A549 (cell line): Measurements from ENCODE around the gene STRIP2. TPM values are rescaled to one million over a fixed set of nuclear protein-coding genes. Genes with fewer than 3 reads are reported as not detected.

Experiments used
- ATAC-seq, 2 experiments: fragments of 200-7000 bp in 1 of 2; fragments of >200 bp in 1 of 2; cut with Nextera tagmentation in 1 of 2; cut with Tn5 transposase in 1 of 2; 3 replicates each; pipeline versions ENCODE4 v1.8.0 to v1.9.1; 2018 to 2020; ENCODE audit warnings: mild to moderate bottlenecking in 1 of 2, moderate library complexity in 1 of 2
- CTCF ChIA-PET: fragments of 300-600 bp; sonication (Branson Sonifier 250); formaldehyde crosslinking; extraction: SDS; loops from one replicate; lab custom pipeline; 2021; ENCODE audit warnings: antibody characterized with exemption, inconsistent platforms; lab: Yijun Ruan, JAX
- POLR2A ChIA-PET: fragments of 350-600 bp; formaldehyde crosslinking; extraction: SDS; loops from one replicate; lab custom pipeline; 2021; ENCODE audit warnings: antibody characterized with exemption, inconsistent platforms; lab: Yijun Ruan, JAX
- DNase-seq, 2 experiments: peaks; one replicate each; pipeline versions ENCODE4 v3.0.0 to v3.0.0-alpha.2; 2011 to 2016; ENCODE audit warnings: low read depth in 1 of 2, low spot score in 1 of 2
- FAIRE-seq: peaks from 2 replicates; lab custom pipeline; 2011; peaks lifted over from hg19 to GRCh38; lab: Jason Lieb, UNC
- H3K27ac ChIP-seq, 2 experiments: fragments of >200 bp; sonication (Bioruptor Twin); formaldehyde crosslinking; 3 replicates each; pipeline ENCODE4 v1.5.1; 2016 to 2017
- H3K4me1 ChIP-seq: fragments of >200 bp; sonication (Bioruptor Twin); formaldehyde crosslinking; 3 replicates; pipeline ENCODE4 v1.6.1; 2016
- H3K4me2 ChIP-seq: fragments of >200 bp; sonication (Bioruptor Twin); formaldehyde crosslinking; 3 replicates; pipeline ENCODE4 v1.6.1; 2016
- H3K4me3 ChIP-seq: fragments of >200 bp; sonication (Bioruptor Twin); formaldehyde crosslinking; 3 replicates; pipeline ENCODE4 v1.5.1; 2016
- H3K9me3 ChIP-seq: fragments of >200 bp; sonication (Bioruptor Twin); formaldehyde crosslinking; 3 replicates; pipeline ENCODE4 v1.6.1; 2016
- BCL3 ChIP-seq: fragments of >200 bp; sonication (Bioruptor Twin); formaldehyde crosslinking; IDR thresholded peaks from 3 replicates; pipeline ENCODE4 v1.6.1; 2016
- CHD2 ChIP-seq: fragments of 150-350 bp; IDR thresholded peaks from 2 replicates; pipeline ENCODE4 v1.6.1; 2014; ENCODE audit warnings: low read length; ENCODE audit not compliant: partially characterized antibody
- CHD4 ChIP-seq: fragments of 200-600 bp; sonication (generic); IDR thresholded peaks from 2 replicates; pipeline ENCODE4 v1.6.1; 2016; ENCODE audit warnings: antibody characterized with exemption, mild to moderate bottlenecking, borderline replicate concordance
- E2F6 ChIP-seq: IDR thresholded peaks from 2 replicates; pipeline ENCODE4 v1.6.1; 2012; ENCODE audit warnings: low read depth, borderline replicate concordance
- ELK1 ChIP-seq: fragments of 150-350 bp; IDR thresholded peaks from 2 replicates; pipeline ENCODE4 v1.6.1; 2014; ENCODE audit warnings: low read depth, mild to moderate bottlenecking, low read length
- EP300 ChIP-seq, 2 experiments: fragments of >200 bp; sonication (Bioruptor Twin); formaldehyde crosslinking; IDR thresholded peaks; 2 replicates in 1 of 2; 3 replicates in 1 of 2; pipeline ENCODE4 v1.6.1; 2016 to 2017
- FOSB ChIP-seq: fragments of 250-450 bp; sonication (Bioruptor Pico); IDR thresholded peaks from 2 replicates; pipeline ENCODE4 v1.5.0; 2020; ENCODE audit warnings: mild to moderate bottlenecking, moderate library complexity
- GATA3 ChIP-seq: IDR thresholded peaks from 2 replicates; pipeline ENCODE4 v1.6.1; 2012; ENCODE audit warnings: borderline replicate concordance
- HDAC2 ChIP-seq: fragments of 200-600 bp; sonication (generic); IDR thresholded peaks from 2 replicates; pipeline ENCODE4 v1.6.1; 2016
- HEYL ChIP-seq: fragments of 250-450 bp; sonication (Bioruptor Pico); IDR thresholded peaks from 2 replicates; pipeline ENCODE4 v1.8.0; 2021; ENCODE audit warnings: mild to moderate bottlenecking, moderate library complexity
- KDM1A ChIP-seq: fragments of 200-600 bp; sonication (generic); IDR thresholded peaks from 2 replicates; pipeline ENCODE4 v1.6.1; 2016; ENCODE audit warnings: low read depth, mild to moderate bottlenecking
- MYC ChIP-seq: IDR thresholded peaks from 2 replicates; pipeline ENCODE4 v1.6.1; 2012; ENCODE audit warnings: mild to moderate bottlenecking, inconsistent platforms, low read length, improper control_type of control experiment, borderline replicate concordance
- PHF8 ChIP-seq: fragments of 200-600 bp; sonication (generic); IDR thresholded peaks from 2 replicates; pipeline ENCODE4 v1.6.1; 2016; ENCODE audit warnings: low read depth, mild to moderate bottlenecking, antibody characterized with exemption, moderate library complexity, borderline replicate concordance
- POLR2A ChIP-seq: IDR thresholded peaks from 2 replicates; pipeline ENCODE4 v1.6.1; 2012; ENCODE audit warnings: mild to moderate bottlenecking, low read length
- RAD21 ChIP-seq, 2 experiments: fragments of >200 bp in 1 of 2; sonication (Bioruptor Twin) in 1 of 2; formaldehyde crosslinking in 1 of 2; IDR thresholded peaks in 1 of 2; conservative IDR thresholded peaks in 1 of 2; 2 replicates in 1 of 2; 3 replicates in 1 of 2; pipeline ENCODE4 v1.6.1; 2012 to 2018; ENCODE audit warnings: inconsistent platforms in 1 of 2
- RARB ChIP-seq: fragments of 250-450 bp; sonication (Bioruptor Pico); IDR thresholded peaks from 2 replicates; pipeline ENCODE4 v1.8.0; 2021; ENCODE audit warnings: mild to moderate bottlenecking, moderate library complexity
- RNF2 ChIP-seq: fragments of 200-600 bp; sonication (generic); IDR thresholded peaks from 2 replicates; pipeline ENCODE4 v1.6.1; 2016; ENCODE audit warnings: low read depth, mild to moderate bottlenecking, antibody characterized with exemption, moderate library complexity, borderline replicate concordance
- SMC3 ChIP-seq: fragments of >200 bp; sonication (Bioruptor Twin); formaldehyde crosslinking; IDR thresholded peaks from 3 replicates; pipeline ENCODE4 v1.6.1; 2018; ENCODE audit warnings: inconsistent platforms
- SREBF2 ChIP-seq: fragments of 450-650 bp; IDR thresholded peaks from 2 replicates; pipeline ENCODE4 v1.6.1; 2014; ENCODE audit warnings: mild to moderate bottlenecking, moderate library complexity
- TP53 ChIP-seq: fragments of 250-450 bp; sonication (Bioruptor Pico); IDR thresholded peaks from 2 replicates; pipeline ENCODE4 v1.5.0; 2021; ENCODE audit warnings: mild to moderate bottlenecking, moderate library complexity
- USF2 ChIP-seq: fragments of 450-650 bp; IDR thresholded peaks from 2 replicates; pipeline ENCODE4 v1.6.1; 2014; ENCODE audit warnings: antibody characterized with exemption
- ZFP36 ChIP-seq: fragments of 450-650 bp; IDR thresholded peaks from 2 replicates; pipeline ENCODE4 v1.6.1; 2014; ENCODE audit warnings: borderline replicate concordance; ENCODE audit not compliant: partially characterized antibody
- WGBS: methylation state at CpG from one replicate; pipeline ENCODE4 v1.1.6; 2017; ENCODE audit errors: missing lambda C conversion rate; 5-methylcytosine and 5-hydroxymethylcytosine counted together
- polyA plus RNA-seq, 4 experiments: library from polyadenylated mRNA; depleted of rRNA in 3 of 4; stranded (reverse); fragments of >200 nt; fragmentation: RNase III in 1 of 4; extraction: RNeasy Plus Mini Kit Qiagen cat#74134 plus additional on column Dnase treatment in 1 of 4; gene quantifications; 2 replicates in 3 of 4; 3 replicates in 1 of 4; pipeline ENCODE4 v1.2.3, GENCODE V29; 2011 to 2017

STRIP2 gene
- polyA plus RNA-seq, 2 of the 4 experiments (the other 2 are of a cell fraction), result 4.9 to 7.2 TPM

- no peak overlapping the region for H3K27ac ChIP-seq
- H3K4me3 ChIP-seq, result no peak overlapping the region
- H3K4me1 ChIP-seq, result no peaks in the 10 kb centered on the region
- DNase-seq, result no peak
- TF ChIP-seq KDM1A, result no peak
- no peak for TF ChIP-seq USF2
- no peak for TF ChIP-seq RAD21 (conservative IDR thresholded peaks at IDR 0.05 in 1 of 2, IDR thresholded peaks at IDR 0.05 in 1 of 2)
- TF ChIP-seq PHF8, result no peak
- TF ChIP-seq GATA3, result no peak
- TF ChIP-seq CHD2, result no peak
- TF ChIP-seq TP53, result no peak
- TF ChIP-seq RARB (CRISPR knock-in tag), result no peak
- no peak for TF ChIP-seq BCL3
- no peak for TF ChIP-seq E2F6
- TF ChIP-seq HEYL, result no peak
- no peak for TF ChIP-seq SMC3
- TF ChIP-seq FOSB (CRISPR knock-in tag), result no peak
- TF ChIP-seq CHD4, result no peak
- TF ChIP-seq EP300 (IDR thresholded peaks at IDR 0.05), result no peak
- TF ChIP-seq, all 56 proteins: peak for 0
- Histone ChIP-seq H3K9me3 (no peaks in the 10 kb centered on the region), H3K4me2 (no peak overlapping the region)
- no peak for FAIRE-seq
- CTCF ChIA-PET, result no interaction called here
- no peak for ATAC-seq
- POLR2A ChIA-PET, result no interaction called here
- WGBS, result 68% methylated on average over 1 of the region's 1 CpG
Measured at GRCh38 chr7:129495987-129496386, 61.8 kb downstream of the STRIP2 start.

- no peak overlapping the region for H3K4me3 ChIP-seq
- H3K4me1 ChIP-seq, result peaks cover 5% of the 10 kb centered on the region; the same call in 1 of the 3 replicates
- H3K27ac ChIP-seq, result no peak overlapping the region
- CTCF ChIA-PET, result no interaction called here
- 54% methylated on average over 7 of the region's 7 CpGs for WGBS
- no peak overlapping the region for H3K4me2 ChIP-seq
- TF ChIP-seq ELK1, result no peak
- no peak for TF ChIP-seq RNF2
- no peak for TF ChIP-seq HDAC2
- TF ChIP-seq ZFP36, result no peak
- no peak for TF ChIP-seq EP300 (IDR thresholded peaks at IDR 0.05)
- POLR2A ChIA-PET, result no interaction called here
- no peaks in the 10 kb centered on the region for H3K9me3 ChIP-seq
- ATAC-seq, result no peak
- no peak for DNase-seq
- no peak for FAIRE-seq
Measured at GRCh38 chr7:129496653-129497052, 62.4 kb downstream of the STRIP2 start.

- no peak for DNase-seq
- Histone ChIP-seq H3K27ac (no peak overlapping the region), H3K4me2 (no peak overlapping the region), H3K4me1 (peaks cover 5% of the 10 kb centered on the region; the same call in 1 of the 3 replicates), H3K9me3 (no peaks in the 10 kb centered on the region), H3K4me3 (no peak overlapping the region)
- no peak for ATAC-seq
- no peak for FAIRE-seq
- WGBS, result 93% methylated on average over 4 of the region's 4 CpGs
- TF ChIP-seq TP53 (no peak), MYC (no peak), POLR2A (no peak), SREBF2 (no peak)
- ChIA-PET CTCF (no interaction called here), POLR2A (no interaction called here)
Measured at GRCh38 chr7:129497156-129497555, 62.9 kb downstream of the STRIP2 start.
